ENCODE data around the gene CGNL1. TPM values are rescaled to one million over a fixed set of nuclear protein-coding genes. Genes with fewer than 3 reads are reported as not detected.

The CGNL1 gene
- total and polyA plus RNA-seq, 11 donors: 3.8 to 40.0 (median 23.4) TPM

- Histone ChIP-seq H3K4me3 (no peak overlapping the region), H3K4me1 (peaks cover 0 to 6% (median 0%) of the 10 kb centered on the region in 12 donors), H3K36me3 (peaks cover 0 to 19% (median 6%) of the 10 kb centered on the region in 9 donors), H3K27ac (no peak overlapping the region), H3K9me3 (no peaks in the 10 kb centered on the region), H3K27me3 (no peaks in the 10 kb centered on the region)
- TF ChIP-seq POLR2A (IDR thresholded peaks at IDR 0.05) (no peak), CTCF (IDR thresholded peaks at IDR 0.05) (no peak)
- DNase-seq: no peak
- no peak for ATAC-seq
- WGBS, 4 donors: 81 to 96% (median 87%) methylated on average over 11 of the region's 11 CpGs
- intact Hi-C loops (cut with DNase I): loop anchor here in 2 of 10 donors (5.0 kb wide), 1 partner anchor 198 kb away; no protein-coding TSS in a partner anchor
Observed at GRCh38 chr15:57540736-57541135, 164.4 kb downstream of the CGNL1 start.

DNA sequence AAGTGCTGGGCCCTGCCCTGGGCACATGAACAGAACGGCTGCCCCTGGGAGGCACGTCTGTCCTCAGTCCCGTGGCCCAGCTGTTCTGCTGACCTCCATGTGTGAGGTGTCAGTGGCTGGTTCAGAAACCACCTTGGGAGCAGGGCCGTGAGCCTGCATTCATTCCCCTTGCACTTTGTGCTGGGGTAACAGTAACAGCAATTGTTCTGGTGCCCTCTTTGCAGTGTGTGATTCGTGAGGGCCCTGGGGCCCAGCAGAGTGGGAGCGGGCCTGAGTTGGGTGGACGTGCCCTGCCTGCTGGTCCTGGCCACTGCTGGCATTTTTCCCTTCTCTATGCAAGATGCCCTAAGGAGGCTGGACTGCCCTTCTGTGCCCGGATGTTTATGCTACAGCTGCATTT is 165.0 kb downstream of the CGNL1 start:
- H3K4me3 ChIP-seq: no peak overlapping the region
- peaks cover 0 to 6% (median 0%) of the 10 kb centered on the region in 12 donors for H3K4me1 ChIP-seq
- peaks cover 0 to 24% (median 8%) of the 10 kb centered on the region in 9 donors for H3K36me3 ChIP-seq
- H3K27me3 ChIP-seq: no peaks in the 10 kb centered on the region
- H3K27ac ChIP-seq: no peak overlapping the region
- no peaks in the 10 kb centered on the region for H3K9me3 ChIP-seq
- ATAC-seq (no peak), DNase-seq (no peak)
- intact Hi-C loops (cut with DNase I): loop anchor here in 2 of 10 donors (5.0 kb wide), 1 partner anchor 199 kb away; no protein-coding TSS in a partner anchor
- TF ChIP-seq POLR2A (IDR thresholded peaks at IDR 0.05) (no peak), CTCF (IDR thresholded peaks at IDR 0.05) (no peak)
- WGBS, 4 donors: 85 to 95% (median 93%) methylated on average over 5 to 8 of the region's 8 CpGs

- no peaks in the 10 kb centered on the region for H3K27me3 ChIP-seq
- H3K36me3 ChIP-seq: peaks cover 0 to 27% (median 11%) of the 10 kb centered on the region in 9 donors
- H3K9me3 ChIP-seq: no peaks in the 10 kb centered on the region
- no peak overlapping the region for H3K27ac ChIP-seq
- WGBS, 4 donors: 45 to 49% (median 47%) methylated on average over 7 of the region's 7 CpGs
- TF ChIP-seq POLR2A (IDR thresholded peaks at IDR 0.05): no peak
- peak; percentile 60 to 89 (median 80) for TF ChIP-seq CTCF (IDR thresholded peaks at IDR 0.05)
- ATAC-seq (peak in 3 of 4 donors; percentile 20 to 50 (median 43)), DNase-seq (peak; percentile 63 to 72 (median 66))
- H3K4me3 ChIP-seq: no peak overlapping the region
- intact Hi-C loops (cut with DNase I): loop anchor here in 2 of 10 donors (5.0 kb wide), 1 partner anchor 200 kb away; no protein-coding TSS in a partner anchor
- peaks cover 0 to 6% (median 0%) of the 10 kb centered on the region in 12 donors for H3K4me1 ChIP-seq
Observed at GRCh38 chr15:57541805-57542504, 165.7 kb downstream of the CGNL1 start.

GRCh38 chr15:57542505-57542817 is 166.2 kb downstream of the CGNL1 start:
- peak in 2 of 12 donors; percentile 0 to 4 for TF ChIP-seq CTCF (IDR thresholded peaks at IDR 0.05)
- TF ChIP-seq POLR2A (IDR thresholded peaks at IDR 0.05): no peak
- H3K4me1 ChIP-seq: peaks cover 0 to 6% (median 0%) of the 10 kb centered on the region in 12 donors
- intact Hi-C loops (cut with DNase I): loop anchor here in 2 of 10 donors (5.0 kb wide), 1 partner anchor 200 kb away; no protein-coding TSS in a partner anchor
- no peak for ATAC-seq
- WGBS, 4 donors: 24 to 47% (median 34%) methylated on average over 4 of the region's 4 CpGs
- no peak for DNase-seq
- peaks cover 0 to 32% (median 13%) of the 10 kb centered on the region in 9 donors for H3K36me3 ChIP-seq
- no peak overlapping the region for H3K27ac ChIP-seq
- H3K9me3 ChIP-seq: no peaks in the 10 kb centered on the region
- H3K27me3 ChIP-seq: no peaks in the 10 kb centered on the region
- no peak overlapping the region for H3K4me3 ChIP-seq
